Upper lobe of right lung (tissue), 1 donor: Measurements from ENCODE around the gene LMBR1. TPM values are rescaled to one million over a fixed set of nuclear protein-coding genes. Genes with fewer than 3 reads are reported as not detected.
A peak's percentile ranks its signal among the peaks of the same experiment; 100 is the strongest.
"Not testable (repeated sequence)": the region's sequence is repeated elsewhere in the genome, so short reads cannot be mapped to it uniquely, and the experiment has no call there.

Experiments used
- ATAC-seq: fragments of 200-7000 bp; cut with Tn5 transposase; one replicate; pipeline ENCODE4 v1.9.1; 2020; ENCODE audit warnings: mild to moderate bottlenecking, moderate library complexity
- DNase-seq: peaks from one replicate; pipeline ENCODE4 v3.0.0-alpha.2; 2020
- H3K27ac ChIP-seq: fragments of 200-600 bp; one replicate; pipeline ENCODE4 v1.8.0; 2022
- H3K27me3 ChIP-seq: fragments of 200-600 bp; one replicate; pipeline ENCODE4 v1.8.0; 2022; ENCODE audit warnings: mild to moderate bottlenecking
- H3K36me3 ChIP-seq: fragments of 200-600 bp; one replicate; pipeline ENCODE4 v1.8.0; 2022
- H3K4me1 ChIP-seq: fragments of 200-600 bp; one replicate; pipeline ENCODE4 v1.8.0; 2022
- H3K4me3 ChIP-seq: fragments of 200-600 bp; one replicate; pipeline ENCODE4 v1.8.0; 2022; ENCODE audit warnings: mild to moderate bottlenecking
- H3K9me3 ChIP-seq: fragments of 200-600 bp; one replicate; pipeline ENCODE4 v1.8.0; 2022
- intact Hi-C: fragments of 100-400 bp; cut with DNase I; formaldehyde crosslinking; loops from one replicate; pipeline ENCODE4 v1.11.0; 2022
- total RNA-seq: library from RNA; stranded (reverse); fragmentation: NEBNext Ultra II Directional; extraction: Animal tissue kit (Norgen Biotek cat#: 25700); gene quantifications from one replicate; pipeline ENCODE4 v1.2.1, GENCODE V29; 2021
- TF ChIP-seq, protein P1 (sequence below): fragments of 200-600 bp; IDR thresholded peaks from one replicate; pipeline ENCODE4 v1.8.0; 2022; ENCODE audit warnings: antibody characterized with exemption
- donor health status: DM: no; HTN: yes; CAD: no; lungs with severe emphysema.

LMBR1 gene
- total RNA-seq, 1 donor from 2014 or later, result 70.5 TPM

DNA sequence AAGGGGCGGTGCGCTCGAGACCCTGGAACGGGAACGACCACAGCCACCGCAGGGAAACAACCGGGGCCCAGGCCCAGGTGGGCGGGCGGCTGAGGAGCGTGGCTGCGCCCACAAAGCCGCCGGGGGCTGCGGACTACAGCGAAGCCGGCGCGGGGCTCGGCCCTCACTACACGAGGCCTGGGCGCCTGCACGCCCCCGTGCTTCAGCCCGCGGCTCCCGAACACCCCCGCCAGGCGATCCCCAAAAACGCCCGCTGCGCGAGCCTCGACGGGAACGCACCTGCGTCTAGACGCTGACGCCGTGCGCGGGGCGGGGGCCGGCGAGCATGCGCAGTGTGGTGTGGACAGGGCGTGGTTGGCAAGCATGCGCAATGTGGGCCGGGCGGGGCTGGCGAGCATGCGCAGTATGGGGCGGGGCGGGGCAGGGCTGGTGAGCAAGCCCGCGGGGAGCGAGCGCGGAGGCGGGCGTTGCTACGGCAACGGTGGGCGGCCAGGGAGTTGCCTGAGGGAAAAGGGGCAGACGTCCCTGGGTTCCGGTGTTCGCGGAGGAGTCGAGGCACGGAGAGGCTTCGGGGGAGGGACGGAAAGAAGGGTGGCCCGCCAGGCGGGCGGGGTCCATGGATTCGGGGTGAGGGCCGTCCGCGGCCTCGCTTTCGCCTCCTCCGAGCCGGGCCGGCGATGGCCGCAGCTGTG lies 252.6 kb downstream of the LMBR1 start, which contains the start of gene RNF32:
Gene RNF32 (plus strand): TSS at position 518 of the 692 bp plus-strand sequence. CDS start 3,104 bp downstream, outside the sequence.
- ATAC-seq (peak; percentile 98), DNase-seq (peak; percentile 99)
- Histone ChIP-seq H3K4me3 (peak within 1 kb of the TSS; percentile 63), H3K27me3 (no peaks in the 10 kb centered on the region), H3K9me3 (no peaks in the 10 kb centered on the region), H3K36me3 (no peaks in the 10 kb centered on the region), H3K4me1 (peaks cover 6% of the 10 kb centered on the region), H3K27ac (peak within 1 kb of the TSS; percentile 87)
- intact Hi-C loops, result no loop called here
- TF ChIP-seq, protein P1, sequence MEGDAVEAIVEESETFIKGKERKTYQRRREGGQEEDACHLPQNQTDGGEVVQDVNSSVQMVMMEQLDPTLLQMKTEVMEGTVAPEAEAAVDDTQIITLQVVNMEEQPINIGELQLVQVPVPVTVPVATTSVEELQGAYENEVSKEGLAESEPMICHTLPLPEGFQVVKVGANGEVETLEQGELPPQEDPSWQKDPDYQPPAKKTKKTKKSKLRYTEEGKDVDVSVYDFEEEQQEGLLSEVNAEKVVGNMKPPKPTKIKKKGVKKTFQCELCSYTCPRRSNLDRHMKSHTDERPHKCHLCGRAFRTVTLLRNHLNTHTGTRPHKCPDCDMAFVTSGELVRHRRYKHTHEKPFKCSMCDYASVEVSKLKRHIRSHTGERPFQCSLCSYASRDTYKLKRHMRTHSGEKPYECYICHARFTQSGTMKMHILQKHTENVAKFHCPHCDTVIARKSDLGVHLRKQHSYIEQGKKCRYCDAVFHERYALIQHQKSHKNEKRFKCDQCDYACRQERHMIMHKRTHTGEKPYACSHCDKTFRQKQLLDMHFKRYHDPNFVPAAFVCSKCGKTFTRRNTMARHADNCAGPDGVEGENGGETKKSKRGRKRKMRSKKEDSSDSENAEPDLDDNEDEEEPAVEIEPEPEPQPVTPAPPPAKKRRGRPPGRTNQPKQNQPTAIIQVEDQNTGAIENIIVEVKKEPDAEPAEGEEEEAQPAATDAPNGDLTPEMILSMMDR, result no peak

GRCh38 chr7:156639426-156640256 lies 253.3 kb downstream of the LMBR1 start:
- peak overlapping the region; percentile 87 for H3K27ac ChIP-seq
- intact Hi-C loops, result no loop called here
- DNase-seq (peak; percentile 69), ATAC-seq (peak; percentile 4)
- H3K36me3 ChIP-seq, result no peaks in the 10 kb centered on the region
- peaks cover 6% of the 10 kb centered on the region for H3K4me1 ChIP-seq
- H3K27me3 ChIP-seq, result no peaks in the 10 kb centered on the region
- H3K4me3 ChIP-seq, result peak overlapping the region; percentile 63
- TF ChIP-seq, protein P1, result no peak
- no peaks in the 10 kb centered on the region for H3K9me3 ChIP-seq

- H3K4me3 ChIP-seq, result no peak overlapping the region
- intact Hi-C loops, result no loop called here
- TF ChIP-seq, protein P1, result no peak
- DNase-seq (no peak), ATAC-seq (no peak)
- no peaks in the 10 kb centered on the region for H3K9me3 ChIP-seq
- H3K27ac ChIP-seq, result no peak overlapping the region
- H3K4me1 ChIP-seq, result peaks cover 6% of the 10 kb centered on the region
- H3K27me3 ChIP-seq, result no peaks in the 10 kb centered on the region
- no peaks in the 10 kb centered on the region for H3K36me3 ChIP-seq
Measured at GRCh38 chr7:156638443-156639077, 254.4 kb downstream of the LMBR1 start.

DNA sequence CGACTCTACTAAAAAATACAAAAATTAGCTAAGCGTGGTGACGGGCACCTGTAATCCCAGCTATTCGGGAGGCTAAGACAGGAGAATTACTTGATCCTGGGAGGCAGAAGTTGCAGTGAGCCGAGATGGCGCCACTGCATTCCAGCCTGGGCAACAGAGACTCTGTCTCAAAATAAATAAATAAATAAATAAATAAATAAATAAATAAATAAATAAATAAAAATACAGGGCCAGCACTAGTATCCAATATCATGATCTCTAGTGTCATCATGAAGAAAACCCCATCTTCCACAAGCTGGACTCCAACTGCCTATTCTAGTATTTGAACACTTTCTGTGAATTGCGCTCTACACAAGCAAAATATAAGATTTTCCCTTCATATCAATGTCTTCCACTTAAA lies 255.9 kb downstream of the LMBR1 start:
- H3K27ac ChIP-seq, H3K4me3 ChIP-seq, DNase-seq, H3K4me1 ChIP-seq, H3K9me3 ChIP-seq, ATAC-seq, H3K36me3 ChIP-seq, intact Hi-C loops, H3K27me3 ChIP-seq: not testable (repeated sequence)

DNA sequence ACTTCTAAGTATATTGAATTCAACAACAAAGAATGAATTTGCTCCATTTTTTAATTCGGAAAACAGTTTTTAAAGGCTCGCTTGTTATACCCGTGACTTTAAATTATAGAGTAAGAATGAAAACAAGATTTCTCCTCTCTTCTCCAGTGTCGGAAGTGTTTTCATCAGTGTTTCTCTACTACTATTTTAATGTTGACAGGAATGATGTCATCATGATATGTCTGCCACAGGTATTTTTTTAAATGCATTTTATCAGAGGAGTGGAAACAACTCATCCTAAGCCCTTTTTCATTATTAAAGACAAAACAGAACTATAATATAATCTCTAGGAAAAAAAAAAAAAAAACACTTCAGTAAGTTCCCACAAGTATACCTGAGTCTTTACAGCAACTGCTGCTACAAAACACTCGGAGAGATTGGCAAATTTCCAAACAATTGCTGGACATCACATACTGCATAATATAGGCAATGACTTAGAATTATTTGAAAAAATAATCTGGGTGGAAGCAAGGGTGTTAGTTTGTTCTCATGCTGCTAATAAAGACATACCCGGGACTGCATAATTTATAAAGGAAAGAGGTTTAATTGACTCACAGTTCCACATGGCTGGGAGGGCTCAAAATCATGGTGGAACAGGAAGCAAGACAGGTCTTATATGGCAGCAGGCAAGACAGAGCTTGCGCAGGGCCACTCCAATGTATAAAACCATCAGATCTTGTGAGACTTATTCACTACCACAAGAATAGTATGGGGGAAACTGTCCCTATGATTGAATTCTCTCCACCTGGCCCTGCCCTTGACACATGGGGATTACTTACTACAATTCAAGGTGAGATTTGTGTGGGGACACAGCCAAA lies 257.2 kb downstream of the LMBR1 start:
- H3K9me3 ChIP-seq, result no peaks in the 10 kb centered on the region
- TF ChIP-seq, protein P1, result no peak
- DNase-seq, result no peak

More for the DNA sequence above, 257.2 kb downstream of the LMBR1 start:
- Histone ChIP-seq H3K4me3 (no peak overlapping the region), H3K4me1 (peaks cover 6% of the 10 kb centered on the region), H3K27ac (no peak overlapping the region), H3K36me3 (no peaks in the 10 kb centered on the region), H3K27me3 (no peaks in the 10 kb centered on the region)
- ATAC-seq, result no peak
- intact Hi-C loops, result no loop called here
